HCT116 (cell line): ENCODE data around the gene ZCCHC24. TPM values are rescaled to one million over a fixed set of nuclear protein-coding genes. Genes with fewer than 3 reads are reported as not detected.

Experiments used
- ATAC-seq: fragments of 200-7000 bp; cut with Tn5 transposase; 2 replicates; pipeline ENCODE4 v1.9.1; 2020; ENCODE audit warnings: mild to moderate bottlenecking, moderate library complexity
- BruUV-seq: library from RNA; stranded (reverse); fragments of 400-500 nt; replicated peaks from 2 replicates; lab custom pipeline; 2021; lab: Mats Ljungman, UMichigan
- CTCF ChIA-PET: fragments of 300-600 bp; sonication (Branson Sonifier 250); formaldehyde crosslinking; loops from one replicate; lab custom pipeline; 2021; ENCODE audit warnings: antibody characterized with exemption; lab: Charles Lee
- POLR2A ChIA-PET: fragments of 300-600, 350-600 bp; sonication (Branson Sonifier 250); formaldehyde crosslinking; loops from one replicate; lab custom pipeline; 2021; ENCODE audit warnings: antibody characterized with exemption; lab: Charles Lee
- RAD21 ChIA-PET, 2 experiments: fragments of 300-600 bp; sonication (Branson Sonifier 250); formaldehyde crosslinking; loops; one replicate each; lab custom pipeline; 2023; ENCODE audit warnings: low total read pairs in 2 of 2; ENCODE audit not compliant: uncharacterized antibody in 2 of 2, unreplicated experiment in 2 of 2, low non-redundant PET in 1 of 2; lab: Charles Lee
- DNase-seq: peaks from one replicate; pipeline ENCODE4 v3.0.0-alpha.2; 2010; ENCODE audit warnings: low read depth, low spot score
- H2AFZ ChIP-seq: fragments of 200-600 bp; shearing (Covaris generic), sonication (generic); 2 replicates; pipeline ENCODE4 v1.6.1; 2017; ENCODE audit warnings: low read depth, mixed run types, mixed read lengths, antibody characterized with exemption, low read length; ENCODE audit not compliant: poor library complexity, severe bottlenecking
- H3K27ac ChIP-seq: 2 replicates; pipeline ENCODE4 v1.5.1; 2012; ENCODE audit warnings: low read depth, low read length
- H3K27me3 ChIP-seq: fragments of 200-600 bp; sonication (generic); 2 replicates; pipeline ENCODE4 v1.6.1; 2016; ENCODE audit warnings: mixed run types, low read length, mixed read lengths; ENCODE audit not compliant: insufficient read depth
- H3K36me3 ChIP-seq, 2 experiments: fragments of 200-500 bp in 1 of 2; fragments of 200-600 bp in 1 of 2; sonication (Bioruptor generic) in 1 of 2; sonication (generic) in 1 of 2; 2 replicates each; pipeline versions ENCODE4 v1.5.1 to v1.6.1; 2014 to 2016; ENCODE audit warnings: low read length in 2 of 2, inconsistent platforms in 1 of 2, mixed read lengths in 1 of 2, mixed run types in 1 of 2; ENCODE audit not compliant: insufficient read depth in 2 of 2, control insufficient read depth in 1 of 2
- H3K4me1 ChIP-seq, 2 experiments: fragments of 200-600 bp in 1 of 2; sonication (generic) in 1 of 2; 2 replicates each; pipeline versions ENCODE4 v1.5.1 to v1.6.1; 2012 to 2017; ENCODE audit warnings: low read length in 2 of 2, inconsistent platforms in 1 of 2, mild to moderate bottlenecking in 1 of 2, mixed read lengths in 1 of 2, mixed run types in 1 of 2, moderate library complexity in 1 of 2; ENCODE audit not compliant: insufficient read depth in 2 of 2, control insufficient read depth in 1 of 2
- H3K4me2 ChIP-seq: fragments of 200-600 bp; sonication (generic); 2 replicates; pipeline ENCODE4 v1.6.1; 2017; ENCODE audit warnings: mixed run types, low read length, mixed read lengths
- H3K4me3 ChIP-seq, 2 experiments: fragments of 200-600 bp in 1 of 2; sonication (generic) in 1 of 2; replicated peaks in 1 of 2; 2 replicates each; pipeline ENCODE4 v1.5.1; 2011 to 2016; ENCODE audit warnings: low read length in 2 of 2, control low read depth in 1 of 2, low read depth in 1 of 2, mild to moderate bottlenecking in 1 of 2, mixed read lengths in 1 of 2, mixed run types in 1 of 2
- H3K79me2 ChIP-seq: fragments of 200-600 bp; sonication (generic); 2 replicates; pipeline ENCODE4 v1.6.1; 2017; ENCODE audit warnings: mild to moderate bottlenecking, mixed run types, low read length, moderate library complexity, mixed read lengths; ENCODE audit not compliant: insufficient read depth
- H3K9ac ChIP-seq: fragments of 200-600 bp; sonication (generic); 2 replicates; pipeline ENCODE4 v1.6.1; 2016; ENCODE audit warnings: low read length, mixed read lengths
- H3K9me2 ChIP-seq: fragments of 200-600 bp; sonication (generic), shearing (Covaris generic); 2 replicates; pipeline ENCODE4 v1.6.1; 2017; ENCODE audit warnings: mixed run types, mild to moderate bottlenecking, moderate library complexity; ENCODE audit not compliant: insufficient read depth
- H3K9me3 ChIP-seq, 2 experiments: fragments of 200-500 bp in 1 of 2; fragments of 200-600 bp in 1 of 2; sonication (Bioruptor generic) in 1 of 2; sonication (generic) in 1 of 2; 2 replicates each; pipeline ENCODE4 v1.6.1; 2014 to 2017; ENCODE audit warnings: low read length in 2 of 2, mixed read lengths in 2 of 2, inconsistent platforms in 1 of 2, low read depth in 1 of 2, mild to moderate bottlenecking in 1 of 2, mixed run types in 1 of 2, moderate library complexity in 1 of 2; ENCODE audit not compliant: control insufficient read depth in 1 of 2, insufficient read depth in 1 of 2
- H4K20me1 ChIP-seq: fragments of 200-600 bp; sonication (generic), shearing (Covaris generic); 2 replicates; pipeline ENCODE4 v1.6.1; 2017; ENCODE audit warnings: mixed run types, mild to moderate bottlenecking, moderate library complexity; ENCODE audit not compliant: insufficient read depth
- ATF3 ChIP-seq: IDR thresholded peaks from 2 replicates; pipeline ENCODE4 v1.6.1; 2012
- CBX3 ChIP-seq: IDR thresholded peaks from 2 replicates; pipeline ENCODE4 v1.6.1; 2012; ENCODE audit warnings: low read depth
- CEBPB ChIP-seq: IDR thresholded peaks from 2 replicates; pipeline ENCODE4 v1.6.1; 2012; ENCODE audit warnings: low read depth
- EGR1 ChIP-seq: IDR thresholded peaks from 2 replicates; pipeline ENCODE4 v1.6.1; 2012; ENCODE audit warnings: low read depth
- ELF1 ChIP-seq: IDR thresholded peaks from 2 replicates; pipeline ENCODE4 v1.6.1; 2012; ENCODE audit warnings: low read depth, borderline replicate concordance
- EZH2phosphoT487 ChIP-seq: fragments of 200-600 bp; IDR thresholded peaks from 2 replicates; pipeline ENCODE4 v1.6.1; 2018; ENCODE audit warnings: antibody characterized with exemption, borderline replicate concordance
- FOSL1 ChIP-seq: IDR thresholded peaks from 2 replicates; pipeline ENCODE4 v1.6.1; 2012; ENCODE audit warnings: low read depth
- JUND ChIP-seq: IDR thresholded peaks from 2 replicates; pipeline ENCODE4 v1.6.1; 2012
- POLR2A ChIP-seq: IDR thresholded peaks from 2 replicates; pipeline ENCODE4 v1.7.0; 2011; ENCODE audit warnings: borderline replicate concordance; ENCODE audit not compliant: insufficient read depth, insufficient read length; ENCODE audit errors: extremely low read depth
- RAD21 ChIP-seq: IDR thresholded peaks from 2 replicates; pipeline ENCODE4 v1.6.1; 2012; ENCODE audit warnings: low read depth, mild to moderate bottlenecking
- REST ChIP-seq: IDR thresholded peaks from 2 replicates; pipeline ENCODE4 v1.6.1; 2012; ENCODE audit warnings: low read depth
- SP1 ChIP-seq: IDR thresholded peaks from 2 replicates; pipeline ENCODE4 v1.6.1; 2012; ENCODE audit warnings: low read depth
- SRF ChIP-seq: IDR thresholded peaks from 2 replicates; pipeline ENCODE4 v1.6.1; 2012; ENCODE audit warnings: low read depth
- TCF7L2 ChIP-seq: IDR thresholded peaks from 2 replicates; pipeline ENCODE4 v1.7.0; 2011; ENCODE audit warnings: borderline replicate concordance, inconsistent platforms; ENCODE audit not compliant: insufficient read depth, insufficient read length; ENCODE audit errors: extremely low read depth
- YY1 ChIP-seq: IDR thresholded peaks from 2 replicates; pipeline ENCODE4 v1.6.1; 2011; ENCODE audit warnings: low read length, low read depth, moderate library complexity, mild to moderate bottlenecking; ENCODE audit not compliant: insufficient replicate concordance; ENCODE audit errors: extremely low read depth
- ZBTB33 ChIP-seq: IDR thresholded peaks from 2 replicates; pipeline ENCODE4 v1.6.1; 2011; ENCODE audit warnings: mild to moderate bottlenecking, low read length, moderate library complexity; ENCODE audit not compliant: insufficient replicate concordance; ENCODE audit errors: extremely low read depth
- ZFX ChIP-seq: fragments of 450-650 bp; IDR thresholded peaks from 2 replicates; pipeline ENCODE4 v1.6.1; 2017
- ZNF274 ChIP-seq: fragments of 200-500 bp; sonication (Bioruptor generic); IDR thresholded peaks from 2 replicates; pipeline ENCODE4 v1.6.1; 2014; ENCODE audit warnings: mild to moderate bottlenecking, low read depth, low read length, inconsistent platforms
- intact Hi-C: fragments of 100-400 bp; cut with micrococcal nuclease; formaldehyde crosslinking; loops from 2 replicates; pipeline ENCODE4 v1.10.0; 2022
- total RNA-seq: library from RNA; stranded (reverse); gene quantifications from one replicate; pipeline ENCODE4 v1.2.1, GENCODE V29; 2021; ENCODE audit not compliant: unreplicated experiment

Gene ZCCHC24
- total RNA-seq, 1 experiment from 2014 or later, result 7.0 TPM

- ChIA-PET RAD21 (no interaction called here), POLR2A (no interaction called here), CTCF (no interaction called here)
- H3K4me2 ChIP-seq, result no peak overlapping the region
- H4K20me1 ChIP-seq, result no peaks in the 10 kb centered on the region
- H3K9ac ChIP-seq, result no peak overlapping the region
- DNase-seq, result no peak
- no peaks in the 10 kb centered on the region for H3K9me3 ChIP-seq
- H3K9me2 ChIP-seq, result no peaks in the 10 kb centered on the region
- no TSS peak for BruUV-seq
- no peaks in the 10 kb centered on the region for H3K36me3 ChIP-seq
- H3K79me2 ChIP-seq, result no peaks in the 10 kb centered on the region
- no peak for ATAC-seq
- H3K27ac ChIP-seq, result no peak overlapping the region
- TF ChIP-seq ZBTB33 (no peak), TCF7L2 (no peak), ELF1 (no peak), CBX3 (no peak), SRF (no peak), POLR2A (no peak), JUND (no peak), FOSL1 (no peak), YY1 (no peak), REST (no peak), EZH2phosphoT487 (no peak), SP1 (no peak), CEBPB (no peak), EGR1 (no peak), ATF3 (no peak), ZFX (no peak), ZNF274 (no peak), RAD21 (no peak)
- H3K4me3 ChIP-seq, result no peak overlapping the region
- H3K27me3 ChIP-seq, result no peaks in the 10 kb centered on the region
- intact Hi-C loops, result no loop called here
- peaks cover 3 to 10% of the 10 kb centered on the region in 2 experiments; a peak in 2 of 4 replicates for H3K4me1 ChIP-seq
- H2AFZ ChIP-seq, result no peak overlapping the region
These were observed 65.8 kb downstream of the ZCCHC24 start for GRCh38 chr10:79379512-79380124.
